Neutrophil (primary cell): Measurements from ENCODE around the gene MYO5B.

Experiments used
- H3K27ac ChIP-seq: fragments of 200-600 bp; sonication (generic); 2 replicates; pipeline ENCODE4 v1.5.1; 2016; ENCODE audit warnings: mild to moderate bottlenecking, moderate library complexity
- H3K27me3 ChIP-seq: fragments of 200-600 bp; sonication (generic); 2 replicates; pipeline ENCODE4 v1.6.0; 2016; ENCODE audit warnings: mild to moderate bottlenecking
- H3K36me3 ChIP-seq: fragments of 200-600 bp; sonication (generic); 2 replicates; pipeline ENCODE4 v1.5.1; 2017
- H3K4me1 ChIP-seq, 2 experiments: fragments of 200-600 bp in 1 of 2; sonication (generic) in 1 of 2; 1 replicate in 1 of 2; 2 replicates in 1 of 2; pipeline versions ENCODE4 v1.5.1 to v1.6.1; 2013 to 2016; ENCODE audit warnings: low read depth in 1 of 2, low read length in 1 of 2, mild to moderate bottlenecking in 1 of 2, moderate library complexity in 1 of 2; ENCODE audit not compliant: control insufficient read depth in 1 of 2, insufficient read depth in 1 of 2
- H3K4me3 ChIP-seq, 2 experiments: fragments of 200-600 bp in 1 of 2; sonication (generic) in 1 of 2; 1 replicate in 1 of 2; 2 replicates in 1 of 2; pipeline ENCODE4 v1.5.1; 2013 to 2016; ENCODE audit warnings: low read depth in 1 of 2, low read length in 1 of 2, mild to moderate bottlenecking in 1 of 2, moderate library complexity in 1 of 2
- H3K9me3 ChIP-seq: fragments of 200-600 bp; sonication (generic); 2 replicates; pipeline ENCODE4 v1.5.1; 2016
- CTCF ChIP-seq: fragments of 200-600 bp; sonication (generic); IDR thresholded peaks from 2 replicates; pipeline ENCODE4 v1.5.1; 2016; ENCODE audit warnings: antibody characterized with exemption

Gene MYO5B

GRCh38 chr18:49961271-49961670, 233.7 kb downstream of the MYO5B start:
- H3K27ac ChIP-seq = no peak overlapping the region
- H3K36me3 ChIP-seq = no peaks in the 10 kb centered on the region
- no peak overlapping the region for H3K4me3 ChIP-seq
- no peaks in the 10 kb centered on the region for H3K4me1 ChIP-seq
- peaks cover 19% of the 10 kb centered on the region for H3K27me3 ChIP-seq
- no peak for TF ChIP-seq CTCF
- no peaks in the 10 kb centered on the region for H3K9me3 ChIP-seq

- H3K4me3 ChIP-seq = no peak overlapping the region
- no peaks in the 10 kb centered on the region for H3K4me1 ChIP-seq
- H3K36me3 ChIP-seq = no peaks in the 10 kb centered on the region
- TF ChIP-seq CTCF = no peak
- no peak overlapping the region for H3K27ac ChIP-seq
- H3K27me3 ChIP-seq = peaks cover 19% of the 10 kb centered on the region
- no peaks in the 10 kb centered on the region for H3K9me3 ChIP-seq
Observed at GRCh38 chr18:49960376-49960775, 234.6 kb downstream of the MYO5B start.

GRCh38 chr18:49959176-49959575, 235.8 kb downstream of the MYO5B start:
- H3K36me3 ChIP-seq = no peaks in the 10 kb centered on the region
- no peak for TF ChIP-seq CTCF

GRCh38 chr18:49955263-49955662, 239.7 kb downstream of the MYO5B start:
- no peak overlapping the region for H3K27ac ChIP-seq
- no peaks in the 10 kb centered on the region for H3K36me3 ChIP-seq
- TF ChIP-seq CTCF = no peak
- peaks cover 24% of the 10 kb centered on the region for H3K27me3 ChIP-seq
- no peaks in the 10 kb centered on the region for H3K4me1 ChIP-seq
- H3K9me3 ChIP-seq = no peaks in the 10 kb centered on the region
- H3K4me3 ChIP-seq = no peak overlapping the region

More at GRCh38 chr18:49959176-49959575, 235.8 kb downstream of the MYO5B start:
- Histone ChIP-seq H3K4me3 (no peak overlapping the region), H3K27me3 (peaks cover 19% of the 10 kb centered on the region), H3K4me1 (no peaks in the 10 kb centered on the region), H3K9me3 (no peaks in the 10 kb centered on the region), H3K27ac (no peak overlapping the region)

GRCh38 chr18:49953391-49953790, 241.6 kb downstream of the MYO5B start:
- Histone ChIP-seq H3K27ac (no peak overlapping the region), H3K36me3 (no peaks in the 10 kb centered on the region), H3K9me3 (no peaks in the 10 kb centered on the region), H3K27me3 (peaks cover 16% of the 10 kb centered on the region), H3K4me1 (no peaks in the 10 kb centered on the region), H3K4me3 (no peak overlapping the region)
- TF ChIP-seq CTCF = no peak

GRCh38 chr18:49949951-49950395, 245.0 kb downstream of the MYO5B start:
- H3K9me3 ChIP-seq = no peaks in the 10 kb centered on the region
- TF ChIP-seq CTCF = no peak
- H3K4me1 ChIP-seq = no peaks in the 10 kb centered on the region
- H3K27ac ChIP-seq = no peak overlapping the region
- H3K36me3 ChIP-seq = no peaks in the 10 kb centered on the region
- peaks cover 11% of the 10 kb centered on the region for H3K27me3 ChIP-seq
- no peak overlapping the region for H3K4me3 ChIP-seq
